HG03196 (cell line): Measurements from ENCODE around the gene UGT8.
"Not testable (repeated sequence)": the region's sequence is repeated elsewhere in the genome, so short reads cannot be mapped to it uniquely, and the experiment has no call there.

ENCODE experiments used
- ATAC-seq: cut with Tn5 transposase; IDR thresholded peaks from one replicate; pipeline ENCODE4 v1.9.1; 2021; ENCODE audit not compliant: unreplicated experiment

UGT8 gene

GRCh38 chr4:114598191-114599121, at the start of gene UGT8:
Gene UGT8 (plus strand): TSS chr4:114598807. CDS start chr4:114622881, 24,074 bp downstream.
- peak; percentile 55 for ATAC-seq

DNA sequence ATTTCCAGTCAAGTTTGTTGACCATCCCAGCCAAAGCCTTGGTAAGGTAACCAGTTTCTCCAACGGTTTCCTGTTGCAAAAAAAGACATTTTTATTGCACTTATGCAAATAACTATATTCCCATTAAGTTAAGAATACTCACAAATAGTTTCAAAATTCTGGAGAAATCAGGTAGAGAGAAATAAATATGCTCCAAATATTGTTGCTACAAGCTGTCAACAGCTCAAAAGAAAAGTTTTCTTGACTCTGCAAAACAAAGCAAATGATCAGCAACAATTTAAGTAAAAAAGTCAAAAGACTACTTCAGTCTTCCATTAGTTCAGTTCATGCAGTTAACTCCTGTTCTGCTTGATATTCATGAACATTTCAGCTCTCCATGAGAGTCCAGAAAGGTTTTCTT, 49.0 kb upstream of the UGT8 start:
- no peak for ATAC-seq

GRCh38 chr4:114558446-114559020, 40.1 kb upstream of the UGT8 start:
- no peak for ATAC-seq

GRCh38 chr4:114561590-114561989, 37.0 kb upstream of the UGT8 start:
- no peak for ATAC-seq

DNA sequence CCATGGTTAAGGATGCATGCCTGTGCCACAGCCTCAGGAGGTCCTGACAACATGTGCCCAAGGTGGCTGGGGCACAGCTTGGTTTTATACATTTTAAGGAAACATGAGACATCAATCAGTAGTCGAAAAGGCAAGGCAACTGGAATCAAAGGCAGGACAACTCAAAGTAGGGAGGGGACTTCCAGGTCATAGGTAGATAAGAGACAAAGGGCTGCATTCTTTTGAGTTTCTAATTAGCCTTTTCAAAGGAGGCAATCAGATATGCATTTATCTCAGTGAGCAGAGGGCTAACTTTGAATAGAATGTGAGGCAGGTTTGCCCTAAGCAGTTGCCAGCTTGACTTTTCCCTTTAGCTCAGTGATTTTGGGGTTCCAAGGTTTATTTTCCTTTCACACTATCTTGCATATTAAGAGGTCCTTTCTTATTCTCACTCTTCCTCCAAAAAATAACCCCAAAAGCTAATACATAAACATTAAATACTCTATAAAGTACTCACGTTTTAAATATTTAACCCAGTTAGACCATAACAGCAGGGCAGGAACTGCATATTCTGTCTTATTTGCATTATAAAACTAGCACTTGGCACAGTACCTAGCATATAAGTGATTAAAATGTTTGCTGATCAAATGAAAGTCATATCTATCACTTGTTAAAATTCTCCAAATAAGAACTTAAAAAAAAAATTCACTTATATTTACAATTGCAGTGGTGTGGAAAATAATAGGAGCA, 36.3 kb upstream of the UGT8 start:
- ATAC-seq: no peak

DNA sequence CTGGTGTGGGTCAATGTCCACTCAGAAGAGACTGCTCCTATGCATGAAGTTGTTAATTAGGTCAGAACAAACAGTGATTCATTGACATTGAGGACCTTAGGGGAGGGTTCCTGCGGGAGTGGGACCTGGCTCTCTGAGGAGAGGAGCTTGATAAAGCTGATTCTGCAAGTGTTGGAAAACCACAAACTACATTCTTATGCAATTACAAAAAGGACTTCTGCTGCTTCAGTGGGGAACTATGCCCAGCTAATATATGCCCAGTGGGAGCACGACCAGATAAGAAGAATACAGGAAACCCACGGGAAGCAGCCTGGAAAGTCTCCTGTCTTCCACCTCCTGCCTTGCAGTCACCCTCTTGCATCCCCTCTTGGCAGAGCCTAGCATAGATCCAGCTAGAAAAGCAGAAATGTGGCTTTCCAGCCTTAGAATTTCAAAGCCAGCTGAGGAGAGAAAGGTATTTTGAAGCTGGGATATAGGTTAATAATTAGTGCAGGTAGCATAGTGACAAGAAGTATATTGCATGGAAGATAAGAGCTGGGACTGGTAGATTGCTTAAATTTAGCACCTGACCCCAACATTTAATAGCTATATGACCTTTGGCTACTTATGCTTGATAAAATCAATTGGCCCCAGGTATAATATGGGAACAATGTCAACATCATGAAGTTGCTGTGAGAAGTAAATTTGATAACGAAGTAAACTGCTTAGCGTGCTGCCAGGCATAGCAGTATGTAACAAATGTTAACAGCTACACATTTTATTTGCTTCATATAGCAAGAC, 34.9 kb upstream of the UGT8 start:
- no peak for ATAC-seq

- ATAC-seq: no peak
Observed at GRCh38 chr4:114577386-114577785, 21.2 kb upstream of the UGT8 start.

GRCh38 chr4:114582621-114583020, 16.0 kb upstream of the UGT8 start:
- no peak for ATAC-seq

DNA sequence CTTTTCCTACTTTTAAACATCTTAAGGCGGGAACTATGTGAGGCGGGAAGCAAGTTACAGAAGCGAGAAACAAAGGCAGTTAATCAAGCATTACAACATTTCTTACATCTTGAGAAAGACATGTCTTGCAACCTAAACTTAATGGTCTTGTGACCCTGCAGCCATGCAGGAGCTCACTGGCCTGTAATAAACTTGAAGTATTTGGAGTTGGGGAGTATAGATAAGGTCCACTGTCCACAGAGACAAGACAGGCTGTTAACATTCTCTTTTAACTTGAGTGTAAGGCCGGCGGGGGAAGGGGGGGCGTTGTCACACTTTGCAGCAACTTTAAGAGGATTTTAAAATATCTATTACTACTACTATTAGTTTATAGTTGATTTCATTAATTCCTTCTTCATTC, 10.3 kb upstream of the UGT8 start:
- ATAC-seq: no peak

- ATAC-seq: not testable (repeated sequence)
Observed at GRCh38 chr4:114590360-114590759, 8.2 kb upstream of the UGT8 start.

- ATAC-seq: no peak
Observed at GRCh38 chr4:114593526-114593925, 5.1 kb upstream of the UGT8 start.

- no peak for ATAC-seq
Observed at GRCh38 chr4:114595207-114595606, 3.4 kb upstream of the UGT8 start.

DNA sequence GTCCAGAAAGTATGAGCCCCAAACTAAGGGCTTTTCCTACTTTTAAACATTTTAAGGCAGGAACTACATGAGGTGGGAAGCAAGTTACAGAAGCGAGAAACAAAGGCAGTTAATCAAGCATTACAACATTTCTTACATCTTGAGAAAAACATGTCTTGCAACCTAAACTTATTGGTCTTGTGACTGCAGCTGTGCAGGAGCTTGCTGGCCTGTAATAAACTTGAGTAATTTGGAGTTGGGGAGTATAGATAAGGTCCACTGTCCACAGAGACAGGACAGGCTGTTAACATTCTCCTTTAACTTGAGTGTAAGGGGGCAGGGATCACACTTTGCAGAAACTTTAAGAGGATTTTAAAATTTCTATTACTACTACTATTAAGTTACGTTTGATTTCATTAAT, 2.7 kb upstream of the UGT8 start:
- no peak for ATAC-seq

- ATAC-seq: no peak
Observed at GRCh38 chr4:114597410-114598115, 1.0 kb upstream of the UGT8 start.

DNA sequence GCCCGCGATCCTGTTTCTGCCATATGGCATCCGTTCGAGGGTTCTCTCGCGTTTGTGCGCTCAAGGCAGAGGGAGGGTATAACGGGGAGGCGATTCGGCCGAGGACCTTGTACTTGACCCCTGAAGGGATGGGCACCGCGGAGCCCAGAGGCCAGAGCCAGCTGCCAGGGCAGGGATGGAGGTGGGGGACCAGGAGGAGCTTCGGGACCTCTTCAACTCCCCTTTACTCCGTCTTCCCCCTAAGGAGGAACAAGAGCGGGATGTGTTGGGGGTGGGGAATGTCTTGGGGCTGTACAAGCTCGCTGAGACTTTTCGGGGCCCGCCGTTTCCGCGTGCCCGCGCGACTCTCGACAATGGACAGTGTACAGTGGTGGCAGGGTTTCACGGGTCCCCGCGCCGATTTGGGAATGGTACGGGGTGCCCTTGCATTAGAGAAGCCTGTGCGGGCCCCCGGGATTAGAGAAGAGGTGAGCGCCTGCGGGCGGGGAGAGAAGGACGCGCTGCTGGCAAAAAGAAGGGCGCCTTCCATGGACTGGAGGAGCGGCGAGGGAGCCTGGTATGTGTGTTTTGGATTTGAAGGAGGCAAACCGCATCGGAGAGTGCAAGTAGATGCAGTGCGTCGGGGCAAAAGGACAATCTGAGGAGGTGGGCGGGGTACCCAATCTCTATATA, 760 bp downstream of the UGT8 start:
- no peak for ATAC-seq

- no peak for ATAC-seq
Observed at GRCh38 chr4:114599903-114600552, 1.4 kb downstream of the UGT8 start.

DNA sequence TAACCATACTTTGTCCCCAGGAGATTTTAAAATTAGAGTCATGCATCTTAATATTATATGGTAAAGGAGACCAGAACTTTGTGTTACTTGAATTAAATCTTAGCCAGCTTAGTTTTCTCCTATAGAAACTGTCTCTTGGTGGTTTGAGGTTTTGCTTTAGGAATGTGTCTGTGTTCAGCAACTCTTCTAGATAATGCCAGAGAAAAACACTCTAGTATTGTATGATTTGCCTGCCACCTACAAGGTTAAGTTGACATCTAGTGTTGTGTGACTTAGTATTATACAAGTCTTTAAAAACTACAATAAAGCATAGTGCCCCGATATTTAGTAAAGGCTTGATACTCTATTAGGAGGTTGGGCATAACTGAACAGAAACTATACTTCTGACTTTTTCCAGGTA, 2.1 kb downstream of the UGT8 start:
- ATAC-seq: no peak

DNA sequence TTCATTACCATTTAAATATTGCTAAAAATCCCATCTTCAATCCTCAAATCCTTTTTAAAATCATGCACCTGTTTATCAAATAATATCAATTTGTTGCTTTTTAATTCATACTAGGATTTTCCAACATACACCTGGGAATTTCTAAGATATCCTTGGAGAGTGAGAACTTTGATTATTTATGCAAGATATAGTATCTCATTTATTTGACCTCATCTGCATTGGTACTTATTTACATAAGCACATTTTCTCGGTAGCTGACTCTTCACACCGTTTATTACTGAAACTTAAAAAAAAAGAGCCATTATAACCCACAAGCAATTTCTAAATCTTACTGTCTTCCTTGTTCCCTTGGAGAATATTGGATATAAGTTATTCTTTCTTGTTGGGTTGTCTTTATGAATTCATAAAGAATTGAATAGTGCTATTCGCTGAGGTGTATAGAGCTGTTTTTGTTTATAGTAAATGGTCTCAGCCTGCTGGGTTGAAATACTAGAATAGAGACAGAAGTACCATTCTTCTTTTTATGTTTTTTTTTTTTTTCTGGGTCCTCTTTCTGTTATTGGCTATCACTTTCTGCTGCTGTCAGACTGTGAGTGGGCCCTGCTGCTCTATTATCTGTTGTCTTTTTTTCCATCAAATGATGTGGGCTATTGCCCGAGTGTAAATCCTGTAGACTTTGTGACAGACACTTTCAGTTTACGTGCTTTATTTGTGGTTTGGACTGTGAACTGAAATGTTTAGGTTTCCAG, 2.9 kb downstream of the UGT8 start:
- peak; percentile 31 for ATAC-seq

DNA sequence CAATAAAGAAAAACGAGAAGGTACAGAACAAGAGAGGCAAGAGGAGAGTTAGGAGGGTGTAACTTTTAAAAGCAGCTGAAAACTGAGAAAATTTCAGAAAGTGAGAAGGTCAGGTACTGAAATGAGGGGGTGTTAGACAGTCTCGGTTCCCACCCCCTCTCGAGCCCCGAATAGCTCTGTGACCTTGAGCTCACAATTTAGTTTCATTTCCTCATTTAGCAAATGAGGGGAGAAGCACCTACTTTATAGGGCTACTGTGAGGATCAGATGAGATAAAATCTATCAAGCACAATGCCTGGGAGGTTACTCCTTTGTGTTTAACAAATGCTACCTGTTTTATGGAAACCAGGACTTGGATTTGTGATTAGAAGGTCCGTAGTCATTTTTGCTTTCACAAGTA, 4.9 kb downstream of the UGT8 start:
- ATAC-seq: peak; percentile 94
